ENCODE data around the gene RPTOR. TPM values are rescaled to one million over a fixed set of nuclear protein-coding genes. Genes with fewer than 3 reads are reported as not detected.

RPTOR gene
- total and polyA plus RNA-seq, 2 donors (not counting 3 experiments of a cell fraction or from before 2014, with no cell fraction given), result 10.7 to 41.8 TPM

GRCh38 chr17:80887639-80888175, 343.1 kb downstream of the RPTOR start:
- Histone ChIP-seq H2AFZ (ENCODE audit: low read depth, low read length) (no peak overlapping the region), H3K27me3 (ENCODE audit: control insufficient read depth in 2 of 2, insufficient read depth in 2 of 2, low read length in 2 of 2) (no peaks in the 10 kb centered on the region), H3K4me3 (replicated peaks in 1 of 3; ENCODE audit: insufficient read depth in 1 of 3, low read depth in 1 of 3, low read length in 3 of 3) (no peak overlapping the region), H3K9me3 (replicated peaks; ENCODE audit: control insufficient read depth, insufficient read depth, low read length) (no peaks in the 10 kb centered on the region), H3K4me2 (ENCODE audit: insufficient read depth, low read length) (no peak overlapping the region), H3K79me2 (ENCODE audit: control insufficient read depth, insufficient read depth, low read length) (no peaks in the 10 kb centered on the region), H4K20me1 (replicated peaks; ENCODE audit: control insufficient read depth, extremely low read depth, insufficient read depth, low read length) (no peaks in the 10 kb centered on the region), H3K9ac (replicated peaks; ENCODE audit: extremely low read depth, insufficient read depth, low read length) (no peak overlapping the region), H3K4me1 (ENCODE audit: control insufficient read depth, extremely low read depth, insufficient read depth, low read length) (peaks cover 20% of the 10 kb centered on the region), H3K27ac (ENCODE audit: insufficient read depth, low read depth, low read length) (no peak overlapping the region), H3K9me1 (replicated peaks; ENCODE audit: control insufficient read depth, extremely low read depth, insufficient read depth, low read length) (no peaks in the 10 kb centered on the region), H3K36me3 (ENCODE audit: control insufficient read depth in 2 of 2, extremely low read depth in 1 of 2, insufficient read depth in 2 of 2, low read length in 2 of 2) (peaks cover 0 to 14% of the 10 kb centered on the region in 2 experiments)
- BruUV-seq (replicated peaks), result no TSS peak
- FAIRE-seq (no peak), DNase-seq (ENCODE audit: low read depth, low spot score) (no peak)
- no peak for TF ChIP-seq POLR2A (IDR thresholded peaks at IDR 0.05; ENCODE audit: low read depth, low read length)
- TF ChIP-seq GATA2 (IDR thresholded peaks at IDR 0.05; ENCODE audit: insufficient read depth, insufficient read length, low read depth, low read length), result no peak
- TF ChIP-seq FOS (IDR thresholded peaks at IDR 0.05; ENCODE audit: borderline replicate concordance, insufficient read depth, low read length), result no peak
- no peak for TF ChIP-seq POLR2AphosphoS5 (IDR thresholded peaks at IDR 0.05; ENCODE audit: insufficient read depth, low read depth, low read length)
- no peak for TF ChIP-seq EZH2 (IDR thresholded peaks at IDR 0.05; ENCODE audit: borderline replicate concordance, low read depth, low read length, severe bottlenecking)
- no peak for TF ChIP-seq JUN (IDR thresholded peaks at IDR 0.05; ENCODE audit: borderline replicate concordance, insufficient read depth, insufficient read length, low read depth)
- TF ChIP-seq MAX (IDR thresholded peaks at IDR 0.05; ENCODE audit: insufficient read depth, insufficient read length), result no peak
- no peak for TF ChIP-seq MYC (IDR thresholded peaks at IDR 0.05; ENCODE audit: low read depth, low read length)
- TF ChIP-seq CTCF (IDR thresholded peaks at IDR 0.05; ENCODE audit: extremely low read depth in 1 of 2, insufficient read depth in 1 of 2, low read depth in 1 of 2, low read length in 2 of 2), result no peak
- dilution Hi-C loops (cut with MboI; ENCODE audit: extremely low pct_ligation_motif_present, low sequenced_read_pairs), result no loop called here
- ChIA-PET POLR2A (no interaction called here), CTCF (no interaction called here)
- intact Hi-C loops (cut with micrococcal nuclease), result no loop called here

Data from endothelial cell of umbilical vein (primary cell).